PC-3 (cell line): ENCODE results near the gene TBC1D5. TPM values are rescaled to one million over a fixed set of nuclear protein-coding genes. Genes with fewer than 3 reads are reported as not detected.

Experiments used
- ATAC-seq: fragments of 200-7000 bp; cut with Tn5 transposase; 2 replicates; pipeline ENCODE4 v1.9.1; 2020; ENCODE audit warnings: mild to moderate bottlenecking, moderate library complexity
- BruUV-seq: library from RNA; stranded (reverse); fragments of 400-500 nt; replicated peaks from 2 replicates; lab custom pipeline; 2021; lab: Mats Ljungman, UMichigan
- CTCF ChIA-PET: fragments of 300-600 bp; sonication (Branson Sonifier 250); formaldehyde crosslinking; loops from one replicate; lab custom pipeline; 2022; ENCODE audit warnings: antibody characterized with exemption; lab: Charles Lee
- POLR2A ChIA-PET: fragments of 300-600 bp; sonication (Branson Sonifier 250); formaldehyde crosslinking; loops from one replicate; lab custom pipeline; 2022; ENCODE audit warnings: antibody characterized with exemption; ENCODE audit not compliant: unreplicated experiment; lab: Charles Lee
- DNase-seq: peaks from one replicate; pipeline ENCODE4 v3.0.0-alpha.2; 2015
- H2AFZ ChIP-seq: fragments of 300-600 bp; sonication (generic); 2 replicates; pipeline ENCODE4 v1.6.0; 2016; ENCODE audit warnings: antibody characterized with exemption, low read length
- H3F3A ChIP-seq: fragments of 300-600 bp; sonication (generic); one replicate; pipeline ENCODE4 v1.6.0; 2017; ENCODE audit warnings: antibody characterized with exemption, low read length, control low read depth, mild to moderate bottlenecking; ENCODE audit not compliant: unreplicated experiment
- H3K27ac ChIP-seq: fragments of 300-600 bp; sonication (generic); 2 replicates; pipeline ENCODE4 v1.5.1; 2016; ENCODE audit warnings: mild to moderate bottlenecking, low read length
- H3K27me3 ChIP-seq: fragments of 300-600 bp; sonication (generic); 2 replicates; pipeline ENCODE4 v1.6.1; 2016; ENCODE audit warnings: low read length, mixed read lengths
- H3K36me3 ChIP-seq: fragments of 300-600 bp; sonication (generic); 2 replicates; pipeline ENCODE4 v1.6.1; 2016; ENCODE audit warnings: low read depth, mixed run types, low read length, mixed read lengths
- H3K4me1 ChIP-seq: fragments of 300-600 bp; sonication (generic); 2 replicates; pipeline ENCODE4 v1.5.1; 2016; ENCODE audit warnings: low read length; ENCODE audit not compliant: insufficient read depth
- H3K4me2 ChIP-seq: fragments of 300-600 bp; sonication (generic); 2 replicates; pipeline ENCODE4 v1.6.0; 2016; ENCODE audit warnings: low read length
- H3K4me3 ChIP-seq: fragments of 300-600 bp; sonication (generic); 2 replicates; pipeline ENCODE4 v1.5.1; 2016; ENCODE audit warnings: mild to moderate bottlenecking, low read length, mixed read lengths
- H3K79me2 ChIP-seq: fragments of 300-600 bp; sonication (generic); 2 replicates; pipeline ENCODE4 v1.6.1; 2017; ENCODE audit warnings: low read length, mixed read lengths
- H3K9ac ChIP-seq: fragments of 300-600 bp; sonication (generic); 2 replicates; pipeline ENCODE4 v1.6.0; 2016; ENCODE audit warnings: mild to moderate bottlenecking, low read length
- H3K9me2 ChIP-seq: fragments of 300-600 bp; sonication (generic); replicated peaks from 2 replicates; pipeline ENCODE4 v1.6.1; 2016; ENCODE audit warnings: mixed run types, low read length, mixed read lengths
- H3K9me3 ChIP-seq: fragments of 300-600 bp; sonication (generic); 2 replicates; pipeline ENCODE4 v1.6.1; 2016; ENCODE audit warnings: low read length, mixed read lengths
- H4K20me1 ChIP-seq: fragments of 300-600 bp; sonication (generic); 2 replicates; pipeline ENCODE4 v1.6.1; 2016; ENCODE audit warnings: low read length, mixed read lengths
- CTCF ChIP-seq: fragments of 300-600 bp; sonication (generic); conservative IDR thresholded peaks from 2 replicates; pipeline ENCODE4 v1.5.1; 2017; ENCODE audit warnings: antibody characterized with exemption, low read depth, mild to moderate bottlenecking, low read length
- EZH2 ChIP-seq: fragments of 300-600 bp; sonication (generic); IDR thresholded peaks from one replicate; pipeline ENCODE4 v1.6.1; 2017; ENCODE audit warnings: antibody characterized with exemption, mild to moderate bottlenecking, low read length; ENCODE audit not compliant: unreplicated experiment
- EZH2phosphoT487 ChIP-seq: fragments of 300-600 bp; sonication (generic); IDR thresholded peaks from 2 replicates; pipeline ENCODE4 v1.6.1; 2018; ENCODE audit warnings: mild to moderate bottlenecking, antibody characterized with exemption, low read length, borderline replicate concordance
- intact Hi-C: fragments of 100-400 bp; cut with micrococcal nuclease; formaldehyde crosslinking; loops from 2 replicates; pipeline ENCODE4 v1.9.0; 2023
- total RNA-seq: library from RNA; depleted of rRNA; stranded (reverse); fragments of >200 nt; gene quantifications from 2 replicates; pipeline ENCODE4 v1.2.3, GENCODE V29; 2014

Gene TBC1D5
- total RNA-seq, 1 experiment from 2014 or later = 54.5 TPM

GRCh38 chr3:17456650-17457049 lies 285.8 kb downstream of the TBC1D5 start:
- DNase-seq (no peak), ATAC-seq (no peak)
- intact Hi-C loops = no loop called here
- no peaks in the 10 kb centered on the region for H3K9me3 ChIP-seq
- no peak for TF ChIP-seq EZH2
- TF ChIP-seq EZH2phosphoT487 = no peak
- no peak for TF ChIP-seq CTCF
- no peaks in the 10 kb centered on the region for H4K20me1 ChIP-seq
- POLR2A ChIA-PET = no interaction called here
- no peaks in the 10 kb centered on the region for H3K36me3 ChIP-seq
- CTCF ChIA-PET = no interaction called here
- no peaks in the 10 kb centered on the region for H3K9me2 ChIP-seq
- no peak overlapping the region for H3K4me3 ChIP-seq
- no peak overlapping the region for H2AFZ ChIP-seq
- no peak overlapping the region for H3K27ac ChIP-seq
- no peaks in the 10 kb centered on the region for H3K79me2 ChIP-seq
- H3K27me3 ChIP-seq = no peaks in the 10 kb centered on the region
- no peaks in the 10 kb centered on the region for H3F3A ChIP-seq
- BruUV-seq = no TSS peak
- H3K4me1 ChIP-seq = no peaks in the 10 kb centered on the region
- no peak overlapping the region for H3K4me2 ChIP-seq
- H3K9ac ChIP-seq = no peak overlapping the region

DNA sequence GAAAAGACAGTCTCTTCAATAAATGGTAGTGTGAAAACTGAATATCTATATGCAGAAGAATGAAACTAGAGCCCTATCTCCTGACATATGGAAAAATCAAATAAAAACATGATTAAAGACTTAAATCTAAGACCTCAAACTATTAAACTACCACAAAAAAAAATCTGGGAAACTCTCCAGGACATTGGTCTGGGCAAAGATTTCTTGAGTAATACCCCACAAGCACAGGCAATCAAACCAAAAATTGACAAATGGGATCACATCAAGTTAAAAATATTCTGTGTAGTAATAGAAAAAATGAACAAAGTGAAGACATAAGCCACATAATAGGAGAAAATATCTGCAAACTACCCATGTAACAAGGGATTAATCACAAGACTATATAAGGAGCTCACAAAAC lies 286.4 kb downstream of the TBC1D5 start:
- CTCF ChIA-PET = no interaction called here
- no peak for ATAC-seq

More for the DNA sequence above, 286.4 kb downstream of the TBC1D5 start:
- H2AFZ ChIP-seq = no peak overlapping the region
- H3K4me1 ChIP-seq = no peaks in the 10 kb centered on the region
- H3K9me2 ChIP-seq = no peaks in the 10 kb centered on the region
- no peak overlapping the region for H3K4me2 ChIP-seq
- intact Hi-C loops = no loop called here
- H3F3A ChIP-seq = no peaks in the 10 kb centered on the region
- no peaks in the 10 kb centered on the region for H3K79me2 ChIP-seq
- no peak overlapping the region for H3K27ac ChIP-seq
- POLR2A ChIA-PET = interaction anchor here (0.6 kb wide), 1 partner anchor 467 kb away, joined by 9 read pairs; no protein-coding TSS in a partner anchor
- no peaks in the 10 kb centered on the region for H3K27me3 ChIP-seq
- no peak for DNase-seq
- TF ChIP-seq CTCF (no peak), EZH2phosphoT487 (no peak), EZH2 (no peak)
- no peaks in the 10 kb centered on the region for H4K20me1 ChIP-seq
- H3K4me3 ChIP-seq = no peak overlapping the region
- no peaks in the 10 kb centered on the region for H3K36me3 ChIP-seq
- H3K9me3 ChIP-seq = no peaks in the 10 kb centered on the region
- H3K9ac ChIP-seq = no peak overlapping the region
- BruUV-seq = no TSS peak
